ENCODE results near the gene RNU5D-1.
A peak's percentile ranks its signal among the peaks of the same experiment; 100 is the strongest.

Gene RNU5D-1

DNA sequence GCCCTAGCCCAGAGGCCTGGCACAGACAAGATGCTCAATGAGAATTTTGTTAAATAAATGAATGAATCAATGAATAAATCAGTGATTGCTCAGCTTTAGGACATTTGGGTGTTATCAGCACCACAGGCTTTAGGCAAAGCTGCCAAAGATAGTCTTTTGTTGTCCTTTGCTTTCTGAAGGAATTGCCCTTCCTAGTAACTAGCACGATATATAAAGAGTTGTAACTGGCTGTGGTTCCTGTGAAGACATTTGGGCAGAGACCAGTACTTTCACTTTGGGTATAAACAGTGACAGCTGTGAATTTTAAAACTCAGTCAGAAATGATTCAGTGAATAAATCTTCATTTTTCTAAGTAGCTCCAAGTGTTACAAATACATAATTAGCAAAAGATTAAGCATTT lies 13.3 kb downstream of the RNU5D-1 start:
- Histone ChIP-seq H3K14ac (ENCODE audit: low read length) (no peak overlapping the region), H2BK5ac (ENCODE audit: low read depth, low read length, poor library complexity) (no peak overlapping the region), H4K12ac (ENCODE audit: low read depth, low read length) (no peak overlapping the region), H4K8ac (ENCODE audit: low read depth, low read length) (no peak overlapping the region), H3K4me2 (ENCODE audit: low read length) (no peak overlapping the region), H3K79me1 (ENCODE audit: low read length) (no peaks in the 10 kb centered on the region), H2AFZ (ENCODE audit: insufficient read depth, low read length, poor library complexity) (no peak overlapping the region), H3K9me3 (ENCODE audit: insufficient read depth, low read depth, low read length) (no peaks in the 10 kb centered on the region), H3K18ac (ENCODE audit: low read length) (no peak overlapping the region), H3K27ac (ENCODE audit: low read depth, low read length) (no peak overlapping the region), H3K4me1 (ENCODE audit: control insufficient read depth in 1 of 2, insufficient read depth in 2 of 2, low read length in 2 of 2) (no peaks in the 10 kb centered on the region), H3K36me3 (ENCODE audit: control insufficient read depth in 1 of 2, insufficient read depth in 2 of 2, low read length in 2 of 2) (no peaks in the 10 kb centered on the region), H2BK120ac (ENCODE audit: insufficient read depth, low read length, poor library complexity) (no peak overlapping the region), H3K9ac (ENCODE audit: low read length) (no peak overlapping the region), H3K27me3 (ENCODE audit: insufficient read depth, low read length) (no peaks in the 10 kb centered on the region), H3K4ac (ENCODE audit: low read depth, low read length) (no peak overlapping the region), H3K23ac (ENCODE audit: low read length) (no peak overlapping the region), H3K79me2 (ENCODE audit: control insufficient read depth, insufficient read depth, low read length, poor library complexity) (no peaks in the 10 kb centered on the region), H2AK5ac (ENCODE audit: low read length) (no peak overlapping the region), H4K91ac (ENCODE audit: low read depth, low read length) (no peak overlapping the region), H3K4me3 (ENCODE audit: low read depth, low read length) (no peak overlapping the region), H2BK12ac (ENCODE audit: low read length) (no peak overlapping the region)
- WGBS (ENCODE audit: extremely low coverage, insufficient coverage, insufficient read length) = no CpG with 5 or more reads among the region's 1 CpG
- no peak for DNase-seq

- H3K9me3 ChIP-seq (ENCODE audit: insufficient read depth, low read depth, low read length) = no peaks in the 10 kb centered on the region
- no peaks in the 10 kb centered on the region for H3K79me2 ChIP-seq (ENCODE audit: control insufficient read depth, insufficient read depth, low read length, poor library complexity)
- H3K18ac ChIP-seq (ENCODE audit: low read length) = no peak overlapping the region
- no peak overlapping the region for H4K12ac ChIP-seq (ENCODE audit: low read depth, low read length)
- H4K8ac ChIP-seq (ENCODE audit: low read depth, low read length) = no peak overlapping the region
- no peaks in the 10 kb centered on the region for H3K36me3 ChIP-seq (ENCODE audit: control insufficient read depth in 1 of 2, insufficient read depth in 2 of 2, low read length in 2 of 2)
- no peak overlapping the region for H2AFZ ChIP-seq (ENCODE audit: insufficient read depth, low read length, poor library complexity)
- H2BK120ac ChIP-seq (ENCODE audit: insufficient read depth, low read length, poor library complexity) = no peak overlapping the region
- no peaks in the 10 kb centered on the region for H3K79me1 ChIP-seq (ENCODE audit: low read length)
- H3K14ac ChIP-seq (ENCODE audit: low read length) = no peak overlapping the region
- H3K4me3 ChIP-seq (ENCODE audit: low read depth, low read length) = no peak overlapping the region
- no peak overlapping the region for H2AK5ac ChIP-seq (ENCODE audit: low read length)
- no peak overlapping the region for H2BK5ac ChIP-seq (ENCODE audit: low read depth, low read length, poor library complexity)
- no peak overlapping the region for H3K4ac ChIP-seq (ENCODE audit: low read depth, low read length)
- no peaks in the 10 kb centered on the region for H3K27me3 ChIP-seq (ENCODE audit: insufficient read depth, low read length)
- DNase-seq = no peak
- H4K91ac ChIP-seq (ENCODE audit: low read depth, low read length) = no peak overlapping the region
- WGBS (ENCODE audit: extremely low coverage, insufficient coverage, insufficient read length) = no CpG with 5 or more reads among the region's 4 CpGs
- H3K4me1 ChIP-seq (ENCODE audit: control insufficient read depth in 1 of 2, insufficient read depth in 2 of 2, low read length in 2 of 2) = no peaks in the 10 kb centered on the region
- H3K23ac ChIP-seq (ENCODE audit: low read length) = no peak overlapping the region
- no peak overlapping the region for H3K4me2 ChIP-seq (ENCODE audit: low read length)
- H3K9ac ChIP-seq (ENCODE audit: low read length) = no peak overlapping the region
- no peak overlapping the region for H3K27ac ChIP-seq (ENCODE audit: low read depth, low read length)
- H2BK12ac ChIP-seq (ENCODE audit: low read length) = no peak overlapping the region
Observed at GRCh38 chr1:44717156-44717555, 13.8 kb downstream of the RNU5D-1 start.

DNA sequence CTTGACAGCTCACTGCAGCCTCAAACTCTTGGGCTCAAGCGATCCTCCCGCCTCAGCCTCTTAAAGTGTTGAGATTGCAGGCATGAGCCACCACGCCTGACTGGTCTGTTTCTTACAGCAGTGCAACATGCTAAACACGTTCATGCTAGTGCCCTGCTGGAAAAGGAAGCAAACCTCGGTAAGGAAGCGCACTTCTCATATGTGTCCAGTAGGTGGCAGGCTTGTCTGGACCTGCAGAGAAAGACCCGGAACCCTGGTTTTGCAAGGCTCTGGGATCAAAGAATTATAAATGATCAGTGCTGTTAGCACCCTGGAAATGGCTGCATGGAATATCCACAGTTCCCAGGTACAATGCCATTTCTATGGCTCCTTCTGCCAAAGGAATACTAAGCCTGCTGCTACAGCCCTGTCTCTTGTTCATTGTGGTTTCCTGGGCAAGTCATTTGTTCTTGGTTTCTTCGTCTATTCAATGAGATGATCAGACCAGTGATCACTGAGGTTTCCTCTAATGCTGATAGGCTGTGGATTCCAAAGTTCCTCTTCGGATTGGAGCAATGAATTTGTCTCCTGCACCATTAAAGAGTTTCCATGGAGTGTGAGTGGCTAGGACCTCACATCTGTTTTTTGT lies 15.9 kb downstream of the RNU5D-1 start:
- H3K4me2 ChIP-seq (ENCODE audit: low read length) = no peak overlapping the region
- no peak overlapping the region for H3K23ac ChIP-seq (ENCODE audit: low read length)
- H3K4ac ChIP-seq (ENCODE audit: low read depth, low read length) = no peak overlapping the region
- no peaks in the 10 kb centered on the region for H3K36me3 ChIP-seq (ENCODE audit: control insufficient read depth in 1 of 2, insufficient read depth in 2 of 2, low read length in 2 of 2)
- no peak overlapping the region for H2BK5ac ChIP-seq (ENCODE audit: low read depth, low read length, poor library complexity)
- no peaks in the 10 kb centered on the region for H3K79me1 ChIP-seq (ENCODE audit: low read length)
- H3K27me3 ChIP-seq (ENCODE audit: insufficient read depth, low read length) = no peaks in the 10 kb centered on the region
- H4K12ac ChIP-seq (ENCODE audit: low read depth, low read length) = no peak overlapping the region
- H2AK5ac ChIP-seq (ENCODE audit: low read length) = no peak overlapping the region
- no peak overlapping the region for H3K18ac ChIP-seq (ENCODE audit: low read length)
- H2BK12ac ChIP-seq (ENCODE audit: low read length) = no peak overlapping the region
- peak; percentile 70 to 90 for DNase-seq
- no peaks in the 10 kb centered on the region for H3K79me2 ChIP-seq (ENCODE audit: control insufficient read depth, insufficient read depth, low read length, poor library complexity)
- no peak overlapping the region for H3K4me3 ChIP-seq (ENCODE audit: low read depth, low read length)
- no peak overlapping the region for H4K91ac ChIP-seq (ENCODE audit: low read depth, low read length)
- no CpG with 5 or more reads among the region's 9 CpGs for whole genome bisulfite sequencing (ENCODE audit: extremely low coverage, insufficient coverage, insufficient read length)
- no peak overlapping the region for H2BK120ac ChIP-seq (ENCODE audit: insufficient read depth, low read length, poor library complexity)
- H4K8ac ChIP-seq (ENCODE audit: low read depth, low read length) = no peak overlapping the region
- H3K14ac ChIP-seq (ENCODE audit: low read length) = no peak overlapping the region
- H3K9ac ChIP-seq (ENCODE audit: low read length) = no peak overlapping the region
- H3K4me1 ChIP-seq (ENCODE audit: control insufficient read depth in 1 of 2, insufficient read depth in 2 of 2, low read length in 2 of 2) = no peaks in the 10 kb centered on the region
- H3K27ac ChIP-seq (ENCODE audit: low read depth, low read length) = no peak overlapping the region
- H2AFZ ChIP-seq (ENCODE audit: insufficient read depth, low read length, poor library complexity) = peak overlapping the region; percentile 25
- H3K9me3 ChIP-seq (ENCODE audit: insufficient read depth, low read depth, low read length) = no peaks in the 10 kb centered on the region

GRCh38 chr1:44714532-44714931 lies 16.4 kb downstream of the RNU5D-1 start:
- no peak overlapping the region for H3K4ac ChIP-seq (ENCODE audit: low read depth, low read length)
- H3K23ac ChIP-seq (ENCODE audit: low read length) = no peak overlapping the region
- no peaks in the 10 kb centered on the region for H3K79me2 ChIP-seq (ENCODE audit: control insufficient read depth, insufficient read depth, low read length, poor library complexity)
- H3K36me3 ChIP-seq (ENCODE audit: control insufficient read depth in 1 of 2, insufficient read depth in 2 of 2, low read length in 2 of 2) = no peaks in the 10 kb centered on the region
- no peak overlapping the region for H2AK5ac ChIP-seq (ENCODE audit: low read length)
- no peak overlapping the region for H3K14ac ChIP-seq (ENCODE audit: low read length)
- H3K9ac ChIP-seq (ENCODE audit: low read length) = no peak overlapping the region
- H3K18ac ChIP-seq (ENCODE audit: low read length) = no peak overlapping the region
- no peak overlapping the region for H4K12ac ChIP-seq (ENCODE audit: low read depth, low read length)
- no peaks in the 10 kb centered on the region for H3K9me3 ChIP-seq (ENCODE audit: insufficient read depth, low read depth, low read length)
- H3K27me3 ChIP-seq (ENCODE audit: insufficient read depth, low read length) = no peaks in the 10 kb centered on the region
- no peaks in the 10 kb centered on the region for H3K4me1 ChIP-seq (ENCODE audit: control insufficient read depth in 1 of 2, insufficient read depth in 2 of 2, low read length in 2 of 2)
- H3K4me3 ChIP-seq (ENCODE audit: low read depth, low read length) = no peak overlapping the region
- WGBS (ENCODE audit: extremely low coverage, insufficient coverage, insufficient read length) = no CpG with 5 or more reads among the region's 7 CpGs
- H4K8ac ChIP-seq (ENCODE audit: low read depth, low read length) = no peak overlapping the region
- no peak overlapping the region for H3K4me2 ChIP-seq (ENCODE audit: low read length)
- H2AFZ ChIP-seq (ENCODE audit: insufficient read depth, low read length, poor library complexity) = peak overlapping the region; percentile 25
- H2BK5ac ChIP-seq (ENCODE audit: low read depth, low read length, poor library complexity) = no peak overlapping the region
- no peaks in the 10 kb centered on the region for H3K79me1 ChIP-seq (ENCODE audit: low read length)
- H2BK120ac ChIP-seq (ENCODE audit: insufficient read depth, low read length, poor library complexity) = no peak overlapping the region
- H2BK12ac ChIP-seq (ENCODE audit: low read length) = no peak overlapping the region
- DNase-seq = no peak
- no peak overlapping the region for H4K91ac ChIP-seq (ENCODE audit: low read depth, low read length)
- no peak overlapping the region for H3K27ac ChIP-seq (ENCODE audit: low read depth, low read length)

Data from trophoblast cell (in vitro differentiated cells and primary cell).